ENCODE measurements around the gene PLXNA3.
A peak's percentile ranks its signal among the peaks of the same experiment; 100 is the strongest.
"Not testable (repeated sequence)": the region's sequence is repeated elsewhere in the genome, so short reads cannot be mapped to it uniquely, and the experiment has no call there.

The PLXNA3 gene

DNA sequence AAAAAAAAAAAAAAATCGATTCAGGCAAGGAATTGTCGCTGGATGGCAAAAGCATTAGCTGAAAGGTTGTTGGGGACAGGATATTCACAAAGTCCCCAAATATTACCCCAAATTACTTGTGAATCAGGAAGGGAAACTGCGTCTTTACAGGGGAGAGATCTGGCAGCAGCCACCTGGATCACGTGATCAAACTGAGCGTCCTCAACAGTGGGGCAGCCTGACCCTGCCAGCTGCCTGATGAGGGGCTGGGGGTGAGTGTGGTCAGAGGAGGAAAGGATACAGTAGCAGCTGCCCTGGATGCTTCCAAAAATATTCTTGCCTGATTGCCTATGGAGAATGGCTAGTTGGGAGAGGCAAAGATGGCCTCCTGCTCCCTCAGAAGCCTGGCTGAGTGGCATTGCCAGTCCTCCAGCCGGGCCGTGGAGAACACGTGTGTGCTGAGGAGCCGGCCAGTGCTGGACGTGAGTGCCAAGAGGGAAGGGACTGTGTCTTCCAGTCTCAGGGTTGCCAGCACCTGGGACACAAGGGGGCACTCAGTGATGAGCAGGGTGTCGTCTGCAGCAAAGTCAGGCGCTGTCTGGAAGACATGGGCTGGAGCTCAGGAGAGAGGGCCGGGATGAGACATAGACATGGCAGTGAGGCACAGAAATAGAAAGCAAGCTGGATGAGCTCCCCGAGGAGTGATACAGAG, 24.0 kb downstream of the PLXNA3 start:
- no peak for DNase-seq

DNA sequence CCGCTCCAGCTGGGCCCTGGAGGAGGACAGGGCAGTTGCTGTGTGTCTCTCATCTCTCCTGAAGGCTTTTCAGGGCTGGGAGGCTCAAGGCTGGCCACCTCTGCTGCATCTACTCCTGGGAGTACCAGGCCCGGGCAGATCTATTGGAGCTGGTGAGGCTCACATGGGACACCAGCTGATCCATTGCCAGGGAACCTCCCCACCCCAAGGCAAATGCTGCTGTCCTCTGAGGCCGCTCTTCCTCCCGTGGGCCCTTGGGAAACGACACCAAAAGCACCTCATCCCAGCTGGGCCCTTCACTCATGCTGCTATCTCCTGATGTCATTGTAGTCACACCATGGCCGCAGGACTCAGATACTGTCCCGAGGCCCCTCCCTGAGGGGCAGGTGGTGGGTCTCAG, 24.7 kb downstream of the PLXNA3 start:
- DNase-seq, result no peak

- DNase-seq, result no peak
Observed at GRCh38 chrX:154483325-154483724, 25.2 kb downstream of the PLXNA3 start.

DNA sequence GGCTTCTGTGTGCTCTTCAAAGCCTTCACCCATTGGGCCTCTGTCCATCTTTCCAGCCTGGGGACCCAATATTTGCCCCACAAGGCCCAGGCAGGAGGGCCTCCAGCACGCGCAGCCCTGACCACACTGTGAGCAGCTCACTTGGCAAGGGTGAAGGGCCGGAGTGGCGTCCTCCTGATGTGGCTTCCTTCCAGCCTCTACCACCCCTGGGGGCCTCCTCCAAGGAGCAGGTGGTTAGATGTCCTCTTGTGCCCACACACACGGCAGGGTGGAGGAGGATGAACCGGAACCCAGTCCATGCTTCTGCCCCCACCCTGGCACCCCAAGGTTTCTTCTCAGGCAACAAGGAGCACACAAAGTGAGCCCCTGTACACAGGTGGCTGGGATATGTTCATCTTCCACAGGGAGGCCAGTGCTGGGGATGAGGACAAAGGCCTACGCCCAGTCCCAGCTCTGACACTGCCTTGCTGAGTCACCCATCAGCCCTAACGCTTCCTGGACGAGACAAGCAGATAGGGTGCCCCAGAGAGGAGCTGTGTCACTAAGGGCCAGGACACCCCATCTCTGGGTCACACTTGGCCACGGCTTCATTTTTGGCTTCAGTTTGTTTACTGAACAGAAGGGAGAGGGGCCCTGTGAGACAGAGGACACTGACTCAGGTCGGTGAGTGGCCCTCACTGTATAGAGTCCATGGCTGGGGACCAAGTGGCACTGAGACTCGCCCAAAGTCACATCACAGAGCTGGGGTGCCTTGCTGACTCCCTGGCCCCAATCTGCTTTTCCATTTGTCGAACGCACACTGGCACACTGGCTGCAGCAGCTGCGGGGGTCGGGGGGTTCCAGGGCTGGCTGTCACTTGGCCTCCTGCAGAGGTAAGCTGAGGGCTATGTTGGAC, 26.4 kb downstream of the PLXNA3 start:
- no peak for DNase-seq

DNA sequence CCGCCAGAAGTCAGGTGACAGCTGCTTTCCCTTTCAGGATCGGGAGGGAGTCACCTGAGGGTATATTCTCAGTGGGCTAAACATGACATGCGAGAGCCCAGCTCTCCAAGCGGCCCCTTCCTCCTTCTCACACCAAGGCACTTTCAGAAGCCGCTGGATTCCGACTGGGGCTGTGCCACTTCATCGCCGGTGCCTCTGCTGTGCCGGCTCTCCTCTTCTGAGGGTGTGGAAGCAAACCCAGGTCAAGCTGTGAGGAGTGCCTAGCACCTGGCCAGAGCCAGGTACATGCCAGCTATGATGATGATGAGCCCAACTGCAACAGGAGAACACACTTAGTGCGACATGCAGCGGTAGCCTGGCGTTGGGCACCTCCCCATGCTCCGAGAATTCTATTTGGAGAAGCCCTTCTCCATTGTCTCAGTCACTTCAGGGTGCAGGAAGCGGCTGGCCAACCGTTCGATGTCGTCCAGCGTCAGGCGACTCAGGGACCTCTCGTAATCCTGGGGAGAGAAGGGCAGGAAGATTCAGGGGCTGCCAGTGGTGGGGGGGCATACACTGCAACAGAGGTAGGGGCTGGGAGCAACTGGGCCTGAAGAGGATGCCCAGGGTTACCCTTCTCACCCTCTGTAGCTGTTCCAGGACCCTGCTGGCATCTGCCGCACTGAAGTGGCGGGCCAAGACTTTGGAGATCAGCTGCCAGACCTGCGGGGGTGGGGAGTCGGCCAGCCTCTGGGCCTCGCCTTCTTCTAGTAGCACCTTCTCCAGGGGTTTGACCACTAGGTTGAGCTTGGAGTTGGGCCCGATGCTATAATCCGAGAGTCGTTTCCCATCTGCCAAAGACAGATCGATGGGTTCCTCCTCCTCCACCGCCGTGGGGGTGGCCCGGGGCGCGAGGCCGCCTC, 27.3 kb downstream of the PLXNA3 start:
- no peak for DNase-seq

DNA sequence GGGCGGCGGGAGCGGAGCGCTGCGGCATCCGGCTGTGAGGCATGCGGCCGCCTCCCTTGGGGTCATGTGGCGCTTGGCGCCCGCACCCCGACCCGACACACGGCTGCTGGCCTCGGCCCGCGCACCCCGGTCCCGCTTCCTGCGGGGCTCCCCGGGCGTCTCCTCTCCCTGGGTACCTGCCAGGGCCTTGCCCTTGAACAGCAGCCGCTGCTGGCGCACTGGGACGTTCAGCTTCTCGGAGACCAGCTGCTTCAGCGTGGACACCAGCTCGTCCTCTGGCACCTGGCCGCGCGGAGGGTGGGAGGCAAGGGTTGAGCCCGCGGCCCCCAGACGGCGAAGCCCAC, 27.9 kb downstream of the PLXNA3 start:
- no peak for DNase-seq

GRCh38 chrX:154486396-154487207, 28.5 kb downstream of the PLXNA3 start, which contains the start of gene UBL4A:
UBL4A (minus strand) TSS chrX:154486615; CDS start chrX:154486584, 31 bp downstream.
- peak; percentile 72 for DNase-seq

- no peak for DNase-seq
Observed at GRCh38 chrX:154487518-154488290, 29.6 kb downstream of the PLXNA3 start.

- no peak for DNase-seq
Observed at GRCh38 chrX:154488336-154489075, 30.4 kb downstream of the PLXNA3 start.

GRCh38 chrX:154489182-154489581, 31.1 kb downstream of the PLXNA3 start:
- no peak for DNase-seq

DNA sequence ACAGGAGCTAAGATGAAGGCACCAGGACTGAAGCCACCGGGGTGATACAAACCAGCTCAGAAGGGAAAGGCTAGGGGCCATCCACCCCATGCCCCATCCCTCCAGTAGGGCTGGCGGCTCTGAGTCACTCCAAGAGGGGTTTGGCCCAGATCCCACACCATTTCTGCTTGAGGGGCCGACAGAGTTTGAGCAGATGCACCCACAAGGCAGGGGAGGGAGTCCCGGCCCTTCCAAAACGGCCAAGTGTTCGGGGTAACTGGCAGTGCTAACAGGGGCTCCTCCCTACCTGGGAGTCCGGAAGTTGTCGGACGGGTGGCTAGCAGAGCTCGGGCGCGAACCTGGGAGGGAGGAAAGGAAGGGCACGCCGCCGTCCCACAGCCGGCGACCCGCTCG, 31.9 kb downstream of the PLXNA3 start:
- DNase-seq, result no peak

DNA sequence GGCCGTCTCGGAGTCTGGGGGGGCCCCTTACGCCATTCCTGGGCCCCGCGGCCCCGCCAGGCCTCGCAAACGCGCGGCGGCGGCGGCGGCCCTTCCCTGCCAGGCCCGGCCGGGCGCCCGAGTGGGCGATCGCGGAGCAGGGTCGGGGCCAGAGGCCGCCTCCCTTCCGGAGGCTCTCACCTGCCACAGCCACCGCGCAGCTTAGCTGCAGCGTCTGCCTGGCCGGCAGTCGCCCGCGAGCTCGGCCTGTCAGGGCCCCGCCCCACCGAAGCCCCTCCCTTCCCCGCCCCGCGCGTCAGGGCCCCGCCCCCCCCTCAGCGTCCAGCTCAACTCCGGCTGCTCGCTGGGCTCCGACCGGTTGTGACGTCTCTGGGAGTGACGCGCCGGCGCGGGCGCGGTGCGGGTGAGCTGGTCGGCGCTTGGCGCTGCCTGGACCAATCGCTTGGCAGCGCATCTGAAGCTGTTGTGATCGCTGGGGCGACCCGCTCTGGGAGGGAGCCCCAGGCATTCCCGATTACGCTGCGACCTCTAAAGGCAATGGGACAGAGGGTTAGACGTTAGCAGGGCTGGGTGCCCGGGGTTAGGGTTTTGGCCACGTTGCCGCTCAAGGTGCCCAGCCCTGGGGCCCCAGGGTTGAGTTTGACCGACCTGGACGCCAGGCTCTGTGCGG, 32.5 kb downstream of the PLXNA3 start, which contains the start of gene SLC10A3:
Gene SLC10A3 (minus strand): TSS at position 216 of the 670 bp plus-strand sequence. CDS start 1,689 bp downstream, outside the sequence.
- DNase-seq, result peak; percentile 96

DNA sequence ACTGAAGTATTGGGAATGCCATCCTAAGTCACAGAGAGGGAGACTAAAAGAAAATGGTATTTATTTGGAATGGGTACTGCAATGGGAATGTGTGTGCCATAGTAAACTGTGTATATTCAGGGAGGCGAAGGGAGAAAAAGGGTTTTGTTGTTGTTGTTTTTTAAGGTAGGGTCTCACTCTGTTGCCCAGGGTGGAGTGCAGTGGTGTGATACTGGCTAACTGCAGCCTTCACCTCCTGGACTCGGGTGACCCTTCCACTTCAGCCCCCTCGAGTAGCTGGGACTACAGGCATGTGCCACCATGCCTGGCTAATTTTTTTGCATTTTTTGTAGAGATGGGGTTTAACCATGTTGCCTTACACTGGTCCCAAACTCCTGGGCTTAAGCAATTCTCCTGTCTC, 36.6 kb downstream of the PLXNA3 start:
- DNase-seq, result no peak

DNA sequence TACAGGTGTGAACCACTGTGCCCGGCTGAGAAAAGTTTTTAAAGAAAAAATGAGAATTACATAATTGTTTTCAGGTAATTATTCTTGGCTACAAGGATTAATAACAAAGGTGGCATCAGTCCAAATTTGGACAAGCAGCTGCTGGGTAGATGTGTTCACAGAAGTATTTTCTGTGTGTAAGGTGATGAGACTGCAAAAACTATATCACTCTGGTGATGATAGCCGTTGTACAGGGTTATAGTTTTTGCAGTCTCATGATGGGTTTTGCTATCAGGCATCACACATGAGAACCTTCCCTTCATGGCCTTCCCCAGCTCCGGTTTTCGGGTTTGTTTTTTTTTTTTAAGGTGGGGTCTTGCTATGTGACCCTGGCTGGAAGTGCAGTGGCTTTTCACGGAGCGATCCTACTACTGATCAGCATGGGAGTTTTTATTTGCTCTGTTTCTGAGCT, 37.4 kb downstream of the PLXNA3 start:
- no peak for DNase-seq

DNA sequence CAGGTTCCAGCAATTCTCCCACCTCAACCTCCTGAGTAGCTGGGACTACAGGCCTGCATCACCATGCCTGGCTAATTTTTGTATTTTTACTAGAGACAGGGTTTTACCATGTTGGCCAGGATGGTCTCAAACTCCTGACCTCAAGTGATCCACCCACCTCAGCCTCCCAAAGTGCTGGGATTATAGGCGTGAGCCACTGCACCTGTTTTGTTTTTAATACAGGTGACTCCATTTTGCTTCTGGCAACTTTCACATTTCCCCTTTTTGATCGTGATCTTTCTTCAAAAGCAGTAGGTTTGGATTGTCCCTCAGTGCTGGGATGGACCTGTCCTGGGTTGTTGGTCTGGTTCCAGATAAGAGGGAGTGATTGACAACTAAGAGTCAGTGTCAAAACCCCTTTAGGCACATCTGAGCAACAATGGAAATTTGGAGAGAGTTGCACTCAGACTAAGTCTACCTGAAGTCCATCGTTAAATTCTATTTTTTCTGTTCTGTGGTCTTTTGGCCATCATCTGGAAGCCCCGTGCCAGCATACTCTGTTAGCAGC, 38.6 kb downstream of the PLXNA3 start:
- DNase-seq, result not testable (repeated sequence)

DNA sequence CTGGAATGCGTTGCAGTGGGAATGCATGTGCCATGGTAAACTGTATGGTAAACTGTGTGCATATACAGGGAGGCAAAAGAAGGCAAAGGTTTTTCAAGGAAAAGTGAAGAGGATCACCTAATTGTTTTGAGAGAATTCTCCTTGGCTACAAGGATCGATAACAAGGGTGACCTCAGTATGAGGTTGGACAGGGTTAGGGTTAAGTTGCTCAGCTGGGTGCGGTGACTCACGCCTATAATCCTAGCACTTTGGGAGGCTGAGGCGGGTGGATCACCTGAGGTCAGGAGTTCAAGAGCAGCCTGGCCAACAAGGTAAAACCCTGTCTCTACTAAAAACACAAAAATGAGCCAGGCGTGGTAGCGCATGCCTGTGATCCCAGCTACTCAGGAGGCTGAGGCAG, 43.3 kb downstream of the PLXNA3 start:
- DNase-seq, result not testable (repeated sequence)

DNA sequence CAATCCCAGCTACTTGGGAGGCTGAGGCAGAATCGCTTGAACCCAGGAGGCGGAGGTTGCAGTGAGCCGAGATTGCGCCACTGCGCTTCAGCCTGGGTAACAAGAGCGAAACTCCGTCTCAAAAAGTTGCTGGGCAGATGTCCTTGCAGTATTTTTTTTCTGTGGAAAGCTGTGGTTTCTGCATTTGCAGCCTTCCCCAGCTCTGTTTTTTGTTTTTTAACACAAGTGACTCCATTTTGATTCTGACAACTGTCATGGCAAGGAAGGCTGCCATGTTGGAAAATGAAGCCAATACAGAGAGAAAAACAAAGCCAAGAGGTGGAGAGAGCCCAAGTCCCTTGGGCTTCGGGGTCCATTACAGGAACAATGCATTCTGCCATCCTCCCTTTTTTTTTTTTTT, 44.0 kb downstream of the PLXNA3 start:
- no peak for DNase-seq

- no peak for DNase-seq
Observed at GRCh38 chrX:154502989-154503388, 44.9 kb downstream of the PLXNA3 start.

GRCh38 chrX:154505734-154506133, 47.7 kb downstream of the PLXNA3 start:
- DNase-seq, result no peak
